Left forelimb (tissue), 1 donor: ENCODE measurements around the gene LHB.
"Not testable (repeated sequence)": the region's sequence is repeated elsewhere in the genome, so short reads cannot be mapped to it uniquely, and the experiment has no call there.

Experiments used
- DNase-seq: peaks from one replicate; pipeline ENCODE4 v3.0.0-alpha.2; 2018; ENCODE audit warnings: low spot score

LHB gene

DNA sequence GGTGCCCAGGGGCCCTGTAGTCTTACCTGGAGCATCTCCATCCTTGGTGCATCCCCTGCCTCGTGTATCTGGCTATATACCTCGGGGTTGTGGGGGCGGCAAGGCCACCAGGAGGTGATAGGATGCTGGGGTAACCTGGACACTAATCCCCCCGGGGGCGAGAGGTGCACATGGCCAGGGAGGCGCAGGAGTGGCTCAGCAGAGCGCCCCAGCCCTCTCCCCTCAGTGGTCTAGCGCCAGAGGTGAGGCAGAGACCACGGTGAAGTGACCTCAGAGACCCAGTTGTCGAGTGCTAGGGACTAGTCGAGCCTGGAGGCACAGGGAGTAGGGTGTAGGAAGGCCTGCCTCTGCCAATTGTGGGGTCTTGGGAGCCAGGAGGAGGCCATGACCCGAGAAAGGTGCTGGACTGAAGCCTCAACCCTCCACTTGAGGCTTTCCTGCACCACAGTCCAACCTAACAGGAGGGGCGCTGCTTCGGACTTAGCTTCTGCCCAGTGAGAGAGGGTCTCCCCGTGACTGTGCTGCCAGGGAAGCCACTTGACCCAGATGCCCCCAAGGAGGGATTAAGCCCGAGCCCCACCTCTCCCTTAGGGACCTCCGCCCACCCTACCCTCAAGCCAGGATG, at the start of gene LHB:
Gene LHB (minus strand): TSS at position 51 of the 625 bp plus-strand sequence. CDS start 10 bp downstream, at position 41.
- no peak for DNase-seq

DNA sequence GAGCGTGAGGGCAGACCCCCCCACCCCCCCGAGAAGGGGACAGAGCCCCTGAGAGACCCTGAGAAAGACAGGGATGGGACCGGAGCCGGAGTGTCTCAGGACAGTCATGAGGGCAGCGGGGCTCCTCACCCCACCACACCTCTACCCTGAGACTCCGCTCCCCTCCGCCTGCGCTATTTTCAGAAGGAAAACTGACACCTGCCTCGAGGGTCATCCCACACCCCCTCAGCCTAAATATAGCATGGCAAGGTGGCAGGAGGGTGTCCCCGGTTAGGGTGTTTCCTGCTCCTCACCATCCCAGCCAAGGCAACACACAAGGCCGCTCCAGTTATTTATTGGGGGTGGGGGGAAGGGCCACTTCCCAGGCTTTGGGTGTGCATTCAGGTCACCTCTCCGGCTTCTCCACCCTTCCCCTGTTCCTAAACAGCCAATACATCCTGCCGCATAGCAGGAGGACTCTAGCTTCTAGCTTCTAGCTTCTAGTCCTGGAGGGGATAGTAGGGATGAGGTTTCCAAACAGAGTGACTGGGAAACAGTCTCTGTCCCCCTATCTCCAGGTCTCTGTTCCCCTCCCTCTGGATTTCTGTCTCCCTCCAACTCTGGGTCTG, 49.1 kb upstream of the LHB start:
- no peak for DNase-seq

DNA sequence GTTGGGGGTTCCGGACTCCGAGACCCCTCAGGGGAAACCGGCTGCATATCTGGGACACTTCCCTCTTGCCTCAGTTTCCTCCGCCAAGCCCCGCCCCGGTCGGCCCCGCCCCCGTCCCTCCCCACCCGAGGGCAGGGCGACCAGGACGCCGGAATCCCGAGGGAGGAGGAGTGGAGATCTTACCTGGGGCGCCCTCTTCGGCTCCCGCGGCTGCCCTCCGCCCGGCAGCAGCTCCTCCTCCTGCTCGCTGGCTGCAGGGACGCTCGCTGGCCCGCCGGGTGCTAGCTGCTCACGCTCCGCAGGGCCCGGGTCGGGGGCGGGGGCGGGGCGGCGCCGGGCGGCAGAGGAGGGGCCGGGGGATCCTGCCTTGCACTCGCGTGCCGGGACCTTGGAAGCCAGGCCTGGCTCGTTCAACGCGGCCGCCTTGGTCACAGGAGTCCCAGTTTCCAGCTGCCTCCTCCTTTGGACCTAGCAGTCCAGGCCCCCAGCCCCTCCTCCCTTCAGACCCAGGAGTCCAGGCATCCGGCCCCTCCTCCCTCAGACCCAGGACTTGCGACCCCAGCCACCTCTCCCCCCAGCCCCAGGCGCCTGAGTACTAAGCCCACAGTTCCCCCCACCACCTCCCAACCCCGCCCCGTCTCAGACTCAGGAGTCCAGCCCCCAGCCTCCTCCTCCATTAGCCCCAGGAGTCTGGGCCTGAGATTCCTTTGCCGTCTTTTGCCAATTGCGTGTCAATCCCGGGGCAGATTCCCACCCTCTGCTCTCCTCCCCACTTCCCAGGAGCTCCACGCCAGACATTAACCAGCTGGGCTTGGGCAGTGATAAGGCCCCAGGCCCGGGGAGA, 48.1 kb upstream of the LHB start, which contains the start of gene NTF4:
Gene NTF4 (minus strand): TSS at position 51 of the 844 bp plus-strand sequence. CDS start 2,821 bp downstream, outside the sequence.
- no peak for DNase-seq

DNA sequence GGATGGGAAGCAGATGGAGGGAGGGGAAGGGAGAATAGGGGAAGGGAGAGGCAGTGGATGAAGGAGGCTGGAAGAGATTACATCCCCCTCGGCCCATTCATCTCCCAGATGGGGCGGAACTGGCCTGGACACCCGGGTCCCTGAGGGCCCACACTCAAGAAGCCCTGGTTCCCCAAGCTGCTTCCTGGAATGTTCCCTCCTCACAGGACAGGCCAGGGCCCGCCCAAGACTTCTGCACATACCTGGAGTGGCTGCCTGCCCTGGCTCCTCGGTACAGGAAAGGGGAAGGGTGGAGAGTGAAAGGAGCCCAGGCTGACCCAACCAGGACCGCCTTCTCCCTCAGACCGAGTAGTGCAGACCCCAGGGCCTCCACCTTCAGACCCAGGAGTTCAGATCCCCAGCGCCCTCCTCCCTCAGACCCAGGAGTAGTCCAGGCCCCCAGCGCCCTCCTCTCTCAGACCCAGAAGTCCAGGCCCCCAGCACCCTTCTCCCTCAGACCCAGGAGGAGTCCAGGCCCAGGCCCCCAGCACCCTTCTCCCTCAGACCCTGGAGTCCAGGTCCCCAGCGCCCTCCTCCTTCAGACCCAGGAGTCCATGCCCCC, 47.2 kb upstream of the LHB start:
- no peak for DNase-seq

GRCh38 chr19:49061445-49061844, 44.6 kb upstream of the LHB start:
- no peak for DNase-seq

DNA sequence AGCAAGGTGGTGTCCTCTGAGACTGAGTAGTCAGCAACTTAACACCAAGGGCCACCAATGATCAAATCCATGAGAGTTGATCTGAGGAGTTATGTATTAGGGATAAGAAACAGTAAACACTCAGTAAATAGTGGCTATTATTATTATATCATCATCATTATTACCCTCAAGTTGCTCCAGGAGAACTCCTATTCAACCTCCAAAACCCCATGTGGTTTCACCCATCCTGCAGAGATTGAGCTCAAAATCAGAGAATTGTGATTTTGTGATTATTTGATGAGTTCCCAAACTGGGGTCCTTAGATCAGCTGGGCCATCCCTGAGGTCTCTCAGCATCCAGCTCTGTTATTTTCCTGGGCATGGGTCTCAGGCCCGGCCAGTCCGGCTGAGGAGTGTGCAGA, 44.1 kb upstream of the LHB start:
- DNase-seq, result no peak

GRCh38 chr19:49059053-49059452, 42.2 kb upstream of the LHB start:
- DNase-seq, result no peak

- no peak for DNase-seq
Observed at GRCh38 chr19:49058562-49058961, 41.7 kb upstream of the LHB start.

DNA sequence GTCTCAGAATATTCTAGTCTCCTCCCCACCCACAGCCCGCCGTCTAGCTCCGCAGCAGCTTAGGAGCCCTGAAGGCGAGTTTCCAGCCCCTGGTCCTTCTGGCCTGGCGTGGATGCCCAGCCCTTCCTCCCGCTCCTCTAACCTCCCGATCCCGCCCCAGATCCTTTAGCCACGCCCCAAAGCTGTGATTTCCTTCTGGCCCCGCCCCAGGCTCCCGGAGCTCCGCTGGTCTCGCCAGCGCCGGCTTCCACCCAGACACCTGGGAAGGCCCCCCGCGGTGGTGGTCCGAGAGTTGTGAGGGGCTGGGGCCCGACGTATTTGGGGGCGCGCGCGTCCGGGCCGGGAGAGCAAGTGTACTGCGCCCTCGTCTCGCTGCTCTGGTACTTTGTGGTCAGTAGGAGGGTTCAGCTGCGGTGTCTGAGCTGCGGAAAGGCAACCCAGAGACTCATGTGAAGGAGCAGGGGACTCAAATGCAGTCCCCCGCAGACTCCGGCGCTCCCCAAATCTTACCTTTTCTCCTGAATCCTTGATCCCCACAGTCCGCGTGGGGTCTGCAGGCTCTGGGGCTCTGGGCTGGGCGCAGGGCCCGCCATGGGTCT, 40.8 kb upstream of the LHB start, which contains the start of gene CGB7:
Gene CGB7 (minus strand): TSS at position 114 of the 599 bp plus-strand sequence. CDS start 2,374 bp downstream, outside the sequence.
- DNase-seq, result no peak

DNA sequence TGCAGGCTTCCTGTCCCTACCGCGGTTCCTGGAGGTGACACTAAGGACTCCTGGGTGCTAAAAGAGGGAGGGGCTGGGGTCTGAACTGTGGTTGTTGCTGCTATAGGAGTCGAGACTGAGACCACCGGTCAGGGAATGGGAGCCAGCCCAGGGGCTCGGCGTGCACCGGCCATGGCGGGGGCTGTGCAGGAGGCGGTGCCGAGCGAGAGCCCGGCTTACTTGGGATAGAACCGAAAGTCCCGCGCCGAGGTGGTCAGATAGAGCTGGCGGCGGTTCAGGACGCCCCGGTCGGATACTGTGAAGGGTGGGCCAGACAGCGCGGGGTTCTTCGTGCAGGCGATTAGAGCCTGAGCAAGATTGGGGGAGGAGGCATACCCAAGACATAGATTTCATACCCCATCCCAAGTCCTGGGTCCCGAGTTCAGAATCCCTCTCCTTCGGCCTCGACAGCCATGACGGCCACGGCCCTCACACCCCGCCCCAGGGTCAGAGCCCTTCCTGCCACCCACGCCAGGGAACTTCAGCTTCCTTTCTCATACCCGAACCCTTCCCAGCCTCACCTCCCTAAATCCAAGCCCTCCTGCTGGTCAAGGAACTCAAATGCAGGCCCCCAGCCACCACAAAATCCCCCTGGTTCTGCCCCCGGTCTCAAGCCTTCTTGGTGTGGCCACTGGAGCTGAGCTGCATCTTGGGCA, 40.2 kb upstream of the LHB start:
- not testable (repeated sequence) for DNase-seq

DNA sequence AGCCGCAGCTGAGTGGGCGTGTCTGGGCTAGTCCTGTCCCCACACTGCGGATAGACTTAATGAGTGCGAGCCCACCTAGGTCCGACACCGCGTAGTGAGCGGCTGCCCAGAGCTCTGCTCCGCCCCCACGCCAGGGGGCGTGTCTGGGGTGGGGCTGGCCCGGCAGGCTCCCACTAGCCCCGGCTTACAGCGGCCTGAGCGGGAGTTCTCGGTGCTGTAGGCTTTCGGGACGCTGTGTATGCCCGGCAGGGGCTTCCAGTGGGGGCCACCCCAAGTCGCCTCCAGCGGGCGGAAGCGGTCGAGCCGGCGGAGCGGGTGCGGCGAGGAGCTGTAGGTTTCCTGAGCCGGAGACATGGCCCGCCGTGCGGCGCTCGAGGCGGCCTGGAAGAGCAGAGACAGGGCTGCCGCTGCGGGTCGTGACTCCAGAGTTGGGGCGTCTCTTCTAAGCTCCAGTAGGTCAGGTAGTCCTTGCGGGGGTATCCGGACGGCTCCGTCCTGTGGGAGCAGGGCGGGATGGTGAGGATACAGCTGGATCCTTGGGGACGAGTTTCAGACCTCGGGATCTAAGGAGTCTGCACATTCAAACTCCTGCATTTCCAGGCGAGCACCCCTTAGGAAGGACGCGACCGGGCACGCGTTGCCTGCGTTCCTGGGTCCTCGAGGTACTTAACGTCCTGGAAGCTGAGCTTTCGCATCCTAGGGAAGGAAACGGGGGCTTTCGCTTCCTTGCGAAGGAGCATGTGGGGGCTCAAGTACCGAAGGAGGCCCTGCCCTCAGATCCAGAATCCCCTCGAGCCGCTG, 39.4 kb upstream of the LHB start:
- DNase-seq, result no peak

GRCh38 chr19:49050376-49051033, 33.6 kb upstream of the LHB start:
- DNase-seq, result not testable (repeated sequence)

DNA sequence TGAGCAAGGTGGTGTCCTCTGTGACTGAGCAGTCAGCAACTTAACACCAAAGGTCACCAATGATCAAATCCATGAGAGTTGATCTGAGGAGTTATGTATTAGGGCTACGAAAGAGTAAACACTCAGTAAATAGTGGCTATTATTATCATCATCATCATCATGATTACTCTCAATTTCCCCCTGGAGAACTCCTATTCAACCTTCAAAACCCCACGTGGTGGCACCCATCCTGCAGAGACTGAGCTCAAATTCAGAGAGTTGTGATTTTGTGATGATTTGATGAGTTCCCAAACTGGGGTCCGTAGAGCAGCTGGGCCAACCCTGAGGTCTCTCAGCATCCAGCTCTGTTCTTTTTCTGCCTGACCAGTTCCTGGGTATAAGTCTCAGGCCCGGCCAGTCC, 32.9 kb upstream of the LHB start:
- DNase-seq, result not testable (repeated sequence)

DNA sequence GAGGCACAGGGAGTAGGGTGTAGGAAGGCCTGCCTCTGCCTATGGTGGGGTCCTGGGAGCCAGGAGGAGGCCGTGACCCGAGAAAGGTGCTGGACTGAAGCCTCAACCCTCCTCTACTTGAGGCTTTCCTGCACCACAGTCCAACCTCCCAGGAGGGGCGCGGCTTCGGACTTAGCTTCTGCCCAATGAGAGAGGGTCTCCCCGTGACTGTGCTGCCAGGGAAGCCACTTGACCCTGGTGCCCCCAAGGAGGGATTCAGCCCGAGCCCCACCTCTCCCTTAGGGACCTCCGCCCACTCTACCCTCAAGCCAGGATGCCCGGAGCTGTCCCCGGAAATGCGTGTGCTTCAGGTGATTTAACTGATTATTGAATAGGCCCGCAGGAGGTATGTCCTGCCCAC, 32.1 kb upstream of the LHB start, which contains the start of gene CGB8:
Gene CGB8 (minus strand): TSS at position 101 of the 400 bp plus-strand sequence. CDS start 372 bp downstream, outside the sequence.
- DNase-seq, result not testable (repeated sequence)

- DNase-seq, result not testable (repeated sequence)
Observed at GRCh38 chr19:49043548-49043947, 26.7 kb upstream of the LHB start, which contains the start of gene CGB5. TSS of gene CGB5 (plus strand) at chr19:49043848. CDS start at chr19:49044210, 362 bp downstream.

GRCh38 chr19:49042666-49043065, 25.8 kb upstream of the LHB start:
- DNase-seq, result not testable (repeated sequence)

- DNase-seq, result no peak
Observed at GRCh38 chr19:49042177-49042576, 25.3 kb upstream of the LHB start.

- not testable (repeated sequence) for DNase-seq
Observed at GRCh38 chr19:49039736-49040135, 22.8 kb upstream of the LHB start.

DNA sequence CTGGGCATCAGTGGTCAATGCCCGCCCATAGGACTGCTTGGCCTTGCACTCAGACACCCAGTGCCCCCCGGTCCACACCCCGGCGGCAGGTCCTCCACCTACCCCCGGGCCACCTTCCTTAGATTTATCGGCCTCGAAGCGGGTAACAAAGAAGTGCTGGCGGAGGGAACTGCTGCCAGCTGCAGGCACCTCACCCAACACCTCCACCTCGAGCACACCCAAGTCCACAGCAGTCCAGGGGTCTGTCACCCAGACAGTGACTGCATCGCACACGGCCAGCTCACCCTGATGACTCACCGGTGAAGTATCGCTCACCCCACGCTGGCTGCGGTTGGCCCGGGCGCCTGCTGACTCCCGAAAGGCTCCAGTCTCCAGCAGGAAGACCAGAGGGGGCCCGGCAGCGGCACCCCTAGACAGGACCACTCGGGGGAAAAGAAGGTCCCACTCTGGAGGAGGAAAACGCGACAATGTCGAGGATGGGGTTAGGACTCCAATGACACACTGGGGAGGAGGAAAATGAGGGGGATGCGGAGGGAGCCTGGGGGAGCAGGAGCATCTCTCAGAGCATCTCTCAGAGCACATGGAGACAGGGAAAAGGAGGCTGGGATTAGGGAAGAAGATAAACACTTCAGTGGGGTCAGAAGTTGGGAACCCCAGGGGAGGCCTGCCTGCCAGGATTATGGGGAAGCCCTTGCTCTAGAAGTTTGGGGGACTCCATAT, 21.8 kb upstream of the LHB start:
- DNase-seq, result not testable (repeated sequence)
